GM19467 (cell line): Measurements from ENCODE around the gene CDC40.
"Not testable (repeated sequence)": the region's sequence is repeated elsewhere in the genome, so short reads cannot be mapped to it uniquely, and the experiment has no call there.

Source experiments
- ATAC-seq: cut with Tn5 transposase; IDR thresholded peaks from one replicate; pipeline ENCODE4 v1.9.1; 2021; ENCODE audit warnings: mild to moderate bottlenecking, moderate library complexity; ENCODE audit not compliant: unreplicated experiment

The CDC40 gene

DNA sequence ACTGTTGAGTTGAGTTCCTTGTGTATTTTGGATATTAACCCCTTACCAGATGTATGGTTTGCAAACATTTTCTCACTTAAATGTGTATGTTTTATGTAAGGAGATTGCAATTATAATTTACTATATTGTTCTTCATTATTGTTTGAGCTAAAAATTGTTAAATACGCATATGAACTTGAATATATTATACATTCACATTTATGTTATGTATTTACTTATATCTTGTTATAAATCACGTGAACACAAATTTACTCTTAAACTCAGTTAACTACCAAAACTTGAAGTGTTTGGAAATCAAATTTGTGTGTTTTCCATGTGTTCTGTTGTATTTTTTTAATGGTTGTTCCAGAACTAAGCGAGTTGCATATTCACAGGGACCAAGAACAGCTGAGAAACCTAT is 18.3 kb downstream of the CDC40 start:
- ATAC-seq = no peak

DNA sequence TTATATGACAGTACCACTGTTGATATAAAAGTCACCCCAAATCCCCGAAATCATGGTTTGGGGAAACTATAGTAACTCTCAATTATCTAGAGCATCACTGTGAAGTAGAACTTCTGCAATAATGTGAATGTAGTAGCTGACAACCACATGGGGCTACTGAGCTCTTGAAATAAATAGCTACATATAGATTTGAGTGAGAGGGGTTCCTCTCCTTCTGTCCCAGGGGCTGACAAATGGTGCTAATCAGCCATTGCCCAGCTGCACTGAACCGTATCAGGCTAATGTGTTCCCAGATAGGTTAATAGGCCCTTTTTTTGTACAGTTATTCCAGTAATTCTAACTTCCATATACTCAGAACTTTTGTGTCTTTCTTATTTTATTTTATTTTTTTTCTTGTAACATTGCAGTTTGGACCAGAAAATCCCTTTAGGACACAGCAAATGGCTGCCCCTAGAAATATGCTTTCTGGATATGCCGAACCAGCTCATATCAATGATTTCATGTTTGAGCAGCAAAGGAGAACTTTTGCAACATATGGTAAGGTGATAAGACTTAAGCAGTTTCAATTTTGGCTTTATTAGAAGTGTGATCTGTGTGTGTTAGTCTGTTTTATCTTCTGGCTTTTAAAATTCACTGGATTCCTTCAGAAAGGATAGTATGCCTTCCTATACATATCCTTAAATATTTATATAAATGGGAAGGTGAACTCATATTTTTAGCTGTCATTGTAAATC is 21.1 kb downstream of the CDC40 start:
- no peak for ATAC-seq

DNA sequence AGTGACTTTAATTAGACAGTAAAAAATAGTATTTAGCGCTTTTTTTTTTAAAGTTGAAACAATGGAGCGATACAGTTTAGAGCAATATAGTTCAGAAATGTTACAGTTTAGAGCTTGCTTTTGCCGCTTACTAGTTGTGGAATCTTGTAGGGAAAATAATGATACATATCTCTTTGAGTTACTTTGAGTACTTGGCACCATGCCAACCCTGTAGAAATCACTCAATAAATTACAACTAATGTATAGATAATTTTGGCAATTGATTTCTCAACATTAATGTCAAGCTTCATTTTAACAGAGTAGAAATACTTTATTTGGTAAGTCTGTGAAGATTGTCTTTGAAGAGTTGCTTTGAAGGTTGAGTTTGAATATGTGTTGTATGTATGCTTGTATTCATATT is 27.4 kb downstream of the CDC40 start:
- no peak for ATAC-seq

DNA sequence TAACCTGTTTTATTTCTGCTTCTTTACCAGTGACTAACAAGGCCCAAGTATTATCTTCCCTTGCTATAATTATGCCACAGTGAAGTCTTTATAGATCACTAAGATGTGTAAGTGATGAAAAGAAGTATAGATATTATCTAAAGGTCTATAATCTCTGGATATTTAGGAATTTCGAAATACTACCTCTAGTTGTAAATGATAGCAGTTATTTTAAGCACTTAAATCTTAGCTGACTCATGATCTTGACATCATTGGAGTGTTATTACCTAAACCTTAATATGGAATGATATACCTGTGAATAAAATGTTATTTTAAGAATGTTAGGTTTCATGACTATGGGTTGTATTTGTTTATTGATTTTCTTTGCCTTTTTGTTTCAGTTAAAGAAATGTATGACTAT is 31.5 kb downstream of the CDC40 start:
- ATAC-seq = no peak

DNA sequence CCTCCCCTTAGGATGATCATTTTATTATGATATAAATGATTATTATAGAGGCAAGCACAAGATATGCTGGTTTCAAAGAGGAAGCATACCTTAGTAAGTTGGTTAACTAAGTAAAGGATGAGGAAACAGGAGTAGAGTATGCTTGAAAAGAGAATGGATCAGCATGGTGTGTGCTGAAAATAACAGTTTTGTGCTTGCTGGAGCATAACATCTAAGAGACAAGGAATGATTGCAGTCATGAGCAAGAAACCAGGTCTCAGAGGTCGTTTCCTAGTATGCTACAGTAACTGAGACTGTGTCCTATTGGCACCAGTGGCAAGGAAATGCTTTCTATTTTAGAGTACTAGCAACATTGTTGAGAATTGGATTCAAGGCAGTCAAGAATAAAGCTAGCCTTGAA is 34.1 kb downstream of the CDC40 start:
- no peak for ATAC-seq

DNA sequence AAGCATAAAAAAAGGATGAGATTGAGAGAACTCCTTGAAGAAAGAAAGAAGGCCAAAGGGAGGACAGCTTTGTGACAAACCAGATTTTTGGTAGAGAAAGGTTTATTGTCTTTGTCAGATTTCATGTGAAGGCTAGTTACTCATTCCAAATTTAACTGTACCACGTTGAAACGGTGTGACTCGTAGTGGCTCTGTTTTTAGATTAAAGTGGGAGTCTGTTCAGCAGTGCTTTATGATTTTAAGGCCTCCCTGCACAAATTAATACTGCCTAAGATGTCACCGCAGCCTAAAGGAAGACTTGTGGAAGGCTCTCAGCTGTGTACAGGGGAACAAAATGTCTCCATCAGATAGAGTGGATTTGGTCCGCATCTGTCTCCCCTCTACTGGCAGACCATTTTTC is 35.9 kb downstream of the CDC40 start:
- ATAC-seq = no peak

DNA sequence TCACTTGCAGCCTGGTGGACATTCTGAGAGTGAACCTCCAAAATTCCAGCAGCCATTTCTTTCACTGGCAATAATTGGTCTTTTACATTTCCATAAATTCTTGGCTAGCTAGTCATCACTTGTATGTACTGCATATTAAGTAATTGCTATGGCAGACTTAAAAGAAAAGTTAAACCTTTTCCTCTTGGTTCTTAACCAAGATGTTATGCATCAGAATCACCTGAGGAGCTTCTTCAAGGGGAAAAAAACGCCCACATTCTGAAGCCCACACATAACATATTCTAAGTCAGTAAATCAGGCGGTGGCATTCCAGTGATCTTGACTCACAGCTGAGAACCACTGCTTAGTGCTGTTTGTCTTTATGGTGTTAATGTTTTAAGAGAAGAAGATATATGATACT is 37.0 kb downstream of the CDC40 start:
- no peak for ATAC-seq

DNA sequence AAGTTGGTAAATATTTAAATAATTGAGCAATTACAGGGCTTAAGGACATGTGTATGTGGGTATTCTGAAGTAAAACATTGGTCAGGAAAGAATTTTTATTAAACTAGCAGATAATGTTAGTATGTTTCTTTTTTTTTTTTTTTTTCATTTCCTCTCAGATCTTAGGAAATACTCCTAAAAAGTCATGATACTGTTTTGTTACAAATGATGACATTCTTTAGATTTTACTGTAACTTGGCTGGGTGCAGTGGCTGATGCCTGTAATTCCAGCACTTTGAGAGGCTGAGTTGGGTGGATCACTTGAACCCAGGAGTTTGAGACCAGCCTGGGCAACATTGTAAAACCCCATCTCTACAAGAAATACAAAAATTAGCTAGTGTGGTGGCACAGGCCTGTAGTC is 41.5 kb downstream of the CDC40 start:
- no peak for ATAC-seq

DNA sequence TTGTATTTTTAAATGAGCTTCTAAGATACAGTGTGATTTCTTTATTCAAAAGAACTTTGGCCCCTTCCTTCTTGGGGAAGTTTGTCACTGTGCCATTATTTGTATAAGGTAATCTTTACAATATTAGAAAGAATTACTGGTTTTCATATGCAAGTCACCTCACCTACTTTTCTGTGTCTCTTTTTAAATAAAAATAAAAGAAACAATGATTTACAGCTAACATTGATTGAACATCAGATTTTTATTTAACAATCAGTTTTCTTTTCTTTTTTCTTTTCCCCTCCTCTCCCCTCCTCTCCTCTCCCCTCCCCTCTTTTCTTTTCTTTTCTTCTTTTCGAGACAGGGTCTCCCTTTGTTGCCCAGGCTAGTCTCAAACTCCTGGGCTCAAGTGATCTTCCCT is 46.0 kb downstream of the CDC40 start:
- ATAC-seq = no peak

DNA sequence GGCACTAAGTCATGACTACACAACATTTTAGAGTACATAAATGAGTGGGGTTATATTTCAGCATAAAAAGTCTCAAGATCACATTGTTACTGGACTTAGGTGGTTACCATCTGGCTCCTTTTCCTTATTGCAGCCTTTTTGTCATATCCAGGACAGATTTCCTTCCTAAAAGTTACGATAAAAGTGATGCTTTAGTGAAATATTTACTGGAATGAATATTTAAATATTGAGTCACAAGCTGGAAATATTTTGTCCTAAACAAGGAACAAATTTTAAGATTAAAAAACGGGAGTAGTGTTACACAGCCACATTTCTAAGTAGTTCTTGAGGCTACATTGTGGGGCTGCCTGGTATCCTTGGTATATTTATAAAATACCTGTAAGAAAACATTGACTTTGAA is 52.2 kb downstream of the CDC40 start:
- ATAC-seq = no peak

DNA sequence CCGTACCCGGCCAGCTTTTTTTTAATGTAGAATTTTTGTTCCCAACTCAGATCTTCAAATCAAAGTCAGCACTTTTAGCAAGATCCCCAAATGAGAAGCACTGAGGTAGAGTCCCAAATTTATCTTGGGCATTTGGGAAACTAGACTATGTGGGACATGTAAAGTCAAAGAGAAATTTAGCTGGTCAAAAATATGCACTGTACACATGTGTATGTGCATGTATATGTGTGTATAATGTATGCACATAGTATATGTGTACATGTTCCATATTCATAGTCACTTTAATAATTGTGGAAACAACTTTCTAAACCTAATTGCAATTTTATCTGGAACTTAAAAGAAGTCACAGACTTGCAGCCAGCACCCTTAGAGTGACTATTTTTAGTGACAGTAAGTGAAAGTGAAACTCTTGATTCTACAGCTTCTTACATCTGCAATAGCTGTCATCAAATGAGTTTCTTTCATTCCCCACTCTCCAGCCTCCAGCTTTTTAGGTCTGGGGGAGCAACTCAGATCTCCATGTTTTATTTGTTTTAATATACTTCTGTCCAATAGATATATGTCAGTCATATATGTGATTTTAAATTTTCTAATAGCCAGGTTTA is 53.6 kb downstream of the CDC40 start:
- ATAC-seq = peak; percentile 79

DNA sequence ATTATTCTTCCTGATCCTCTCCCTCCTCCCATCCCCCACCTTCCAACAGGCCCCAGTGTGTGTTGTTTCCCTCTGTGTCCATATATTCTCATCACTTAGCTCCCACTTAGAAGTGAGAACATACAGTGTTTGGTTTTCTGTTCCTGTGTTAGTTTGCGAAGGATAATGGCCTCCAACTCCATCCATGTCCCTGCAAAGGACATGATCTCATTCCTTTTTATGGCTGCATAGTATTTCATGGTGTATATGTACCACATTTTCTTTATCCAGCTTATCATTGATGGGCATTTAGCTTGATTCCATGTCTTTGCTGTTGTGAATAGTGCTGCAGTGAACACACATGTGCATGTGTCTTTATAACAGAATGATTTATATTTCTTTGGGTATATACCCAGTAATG is 55.8 kb downstream of the CDC40 start:
- not testable (repeated sequence) for ATAC-seq

DNA sequence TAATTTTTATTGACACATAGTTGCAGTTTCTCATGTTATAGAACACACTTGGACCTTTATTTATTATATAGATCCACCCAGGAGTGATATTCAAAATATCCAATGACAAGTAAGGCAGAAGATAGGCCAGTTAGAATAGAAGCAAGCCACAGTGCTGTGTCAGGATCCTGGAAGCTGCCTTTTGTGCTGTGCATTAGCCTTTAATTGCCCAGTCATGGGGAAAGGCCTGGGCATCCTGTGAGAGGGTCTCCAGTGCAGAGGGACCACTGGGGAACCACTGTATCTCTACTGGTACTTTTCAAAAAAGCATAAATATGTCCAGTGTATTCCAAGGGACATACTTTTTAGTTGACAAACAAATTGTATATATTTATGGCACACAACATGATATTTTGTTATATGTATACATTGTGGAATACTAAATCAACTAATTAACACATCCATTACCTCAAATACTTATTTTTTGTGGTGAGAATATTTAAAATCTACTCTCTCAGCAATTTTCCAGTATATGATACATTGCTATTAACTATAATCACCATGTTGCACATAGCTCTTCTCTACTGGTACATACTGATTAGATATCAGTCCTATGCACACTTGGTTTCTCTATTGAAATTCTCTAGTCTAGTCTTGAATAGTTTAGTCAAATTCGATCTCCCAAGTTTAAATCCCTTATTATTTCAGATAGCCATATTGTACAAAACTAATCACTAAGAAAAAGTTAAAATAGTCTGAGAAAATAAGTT is 59.5 kb downstream of the CDC40 start:
- no peak for ATAC-seq

DNA sequence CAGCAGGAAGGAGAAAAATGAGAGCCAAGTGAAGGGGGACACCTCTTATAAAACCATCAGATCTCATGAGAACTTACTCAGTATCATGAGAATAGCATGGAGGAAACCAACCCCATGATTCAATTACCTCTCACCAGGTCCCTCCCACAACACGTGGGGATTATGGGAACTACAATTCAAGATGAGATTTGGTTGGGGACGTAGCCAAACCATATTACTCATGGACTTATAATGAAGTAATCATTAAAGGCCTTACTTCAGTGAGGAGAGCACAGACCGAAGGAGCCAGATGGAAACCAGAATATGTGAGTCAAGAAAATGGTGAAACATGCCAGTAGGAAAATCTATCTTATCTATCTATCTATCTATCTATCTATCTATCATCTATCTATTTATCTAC is 64.4 kb downstream of the CDC40 start:
- not testable (repeated sequence) for ATAC-seq

DNA sequence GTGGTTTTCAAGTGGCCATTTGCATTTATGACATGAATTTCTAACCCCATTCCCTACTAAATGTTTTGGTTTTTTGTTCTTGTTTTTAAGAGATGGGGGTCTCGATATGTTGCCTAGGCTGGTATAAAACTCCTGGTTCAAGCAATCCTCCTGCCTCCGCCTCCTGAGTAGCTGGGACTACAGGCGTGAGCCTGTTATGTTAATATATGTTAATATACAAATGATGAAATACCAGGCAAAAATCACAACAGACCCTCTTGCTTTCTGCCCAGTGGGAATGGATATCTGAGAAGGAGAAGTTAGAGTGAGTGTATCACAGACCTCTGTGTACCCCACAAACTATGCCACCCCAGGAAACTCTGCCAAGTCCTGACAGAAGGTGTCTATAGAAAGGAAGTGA is 66.2 kb downstream of the CDC40 start:
- no peak for ATAC-seq

DNA sequence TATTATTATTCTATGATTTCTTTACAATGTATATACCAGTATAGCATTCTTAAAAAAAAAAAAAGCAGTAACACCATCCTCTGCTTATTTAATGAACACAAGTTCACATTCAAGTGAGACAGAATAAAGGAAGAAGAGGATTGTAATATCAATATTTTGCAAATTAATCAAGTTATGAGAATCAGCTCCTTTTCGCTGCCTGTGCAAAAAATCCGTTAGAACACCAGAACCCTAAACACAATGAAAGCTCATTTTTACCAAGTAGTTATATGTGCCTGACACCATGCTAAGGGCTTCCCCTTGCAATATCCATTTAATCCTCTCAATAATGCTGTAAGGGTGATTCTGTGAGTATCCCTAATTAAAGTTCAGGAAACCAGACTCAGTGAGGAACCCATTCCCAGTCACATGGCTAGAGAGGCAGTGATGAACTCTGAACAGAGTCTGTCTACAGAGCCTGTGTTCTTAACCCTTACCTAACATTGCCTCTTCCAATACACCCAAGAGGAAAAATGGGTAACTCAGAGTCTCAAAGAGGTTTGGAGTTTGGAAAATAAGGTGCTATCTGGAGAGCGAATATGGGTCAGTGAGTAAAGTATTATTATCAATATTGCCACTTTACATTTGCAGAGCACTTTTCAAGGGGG is 66.8 kb downstream of the CDC40 start:
- no peak for ATAC-seq

DNA sequence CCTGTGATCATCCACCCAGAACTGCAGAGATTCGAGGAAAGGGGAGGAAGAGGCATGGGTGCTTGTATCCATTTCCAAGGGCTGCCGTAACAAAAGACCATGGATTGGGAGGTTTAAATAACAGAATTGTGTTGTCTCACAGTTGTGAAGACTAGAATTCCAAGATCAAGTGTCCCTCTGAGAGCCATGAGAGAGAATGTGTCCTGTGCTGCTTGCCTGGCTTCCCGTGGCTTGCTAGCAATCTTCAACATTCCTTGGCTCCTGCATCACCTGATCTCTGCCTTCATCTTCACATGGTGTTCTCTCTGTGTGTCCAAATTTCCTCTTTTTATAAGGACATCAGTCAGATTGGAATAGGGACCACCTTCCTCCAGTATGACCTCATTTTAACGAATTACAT is 69.8 kb downstream of the CDC40 start:
- ATAC-seq = no peak

DNA sequence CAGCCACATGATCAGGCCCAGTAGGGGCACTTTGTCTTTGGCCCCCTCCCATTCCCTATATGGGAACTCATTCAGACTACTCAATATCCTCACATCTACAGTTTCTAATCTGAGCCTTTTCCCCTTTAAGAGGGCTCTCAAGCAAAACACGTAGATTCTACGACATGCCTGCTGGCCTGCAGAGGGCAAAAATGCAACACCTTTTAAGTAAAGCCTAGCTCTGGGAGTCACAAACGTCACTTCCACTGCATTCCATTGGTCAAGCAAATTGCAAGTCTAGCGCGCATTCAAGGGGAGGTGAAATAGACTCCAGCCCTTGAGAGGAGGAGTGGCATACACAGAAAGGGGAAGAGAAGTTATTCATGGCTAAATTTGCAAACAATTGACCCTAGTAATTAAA is 70.6 kb downstream of the CDC40 start:
- no peak for ATAC-seq

DNA sequence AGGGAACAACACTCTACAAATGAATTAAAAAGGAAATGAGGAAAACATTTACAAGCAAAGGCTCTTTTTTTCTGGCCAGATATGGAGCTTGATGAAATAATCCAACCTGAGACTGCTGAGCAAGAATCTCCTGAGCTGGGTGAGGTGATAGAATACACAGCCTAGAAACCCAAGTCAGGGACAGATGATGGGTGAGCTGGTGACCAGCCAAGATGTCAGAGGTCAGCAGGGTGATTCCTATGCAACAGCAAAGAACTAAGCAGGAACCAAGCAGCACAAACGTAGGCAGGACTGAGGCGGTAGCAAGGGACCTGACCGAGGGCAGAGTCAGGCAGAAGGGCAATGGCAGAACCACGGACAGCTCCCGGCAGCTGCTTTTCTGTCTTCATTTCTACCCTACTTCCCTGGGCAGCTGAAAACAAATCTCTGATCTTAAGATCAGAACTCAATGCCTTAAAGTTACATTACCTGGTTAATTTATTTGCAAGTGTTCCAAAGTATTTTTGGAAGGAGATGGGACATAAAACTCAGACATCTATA is 75.1 kb downstream of the CDC40 start:
- no peak for ATAC-seq

DNA sequence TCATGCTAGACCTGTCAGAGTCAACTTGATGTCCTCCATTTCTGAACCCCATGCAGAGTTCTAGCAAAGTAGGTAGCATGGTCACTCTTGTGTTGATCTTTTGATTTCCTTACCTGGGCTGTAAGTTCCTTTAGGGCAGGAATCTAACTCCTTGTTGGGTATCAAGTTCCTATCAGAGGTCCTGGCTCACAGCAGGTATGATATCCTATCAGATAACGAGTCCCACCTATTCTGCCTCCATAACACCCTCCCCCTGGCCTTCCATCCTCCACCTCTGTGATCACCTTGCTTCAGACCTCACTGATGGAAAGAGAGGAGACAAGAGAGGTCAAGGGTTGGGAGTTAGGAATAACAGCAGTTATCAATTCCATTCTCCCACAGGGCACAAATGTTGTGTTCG is 76.1 kb downstream of the CDC40 start:
- no peak for ATAC-seq

DNA sequence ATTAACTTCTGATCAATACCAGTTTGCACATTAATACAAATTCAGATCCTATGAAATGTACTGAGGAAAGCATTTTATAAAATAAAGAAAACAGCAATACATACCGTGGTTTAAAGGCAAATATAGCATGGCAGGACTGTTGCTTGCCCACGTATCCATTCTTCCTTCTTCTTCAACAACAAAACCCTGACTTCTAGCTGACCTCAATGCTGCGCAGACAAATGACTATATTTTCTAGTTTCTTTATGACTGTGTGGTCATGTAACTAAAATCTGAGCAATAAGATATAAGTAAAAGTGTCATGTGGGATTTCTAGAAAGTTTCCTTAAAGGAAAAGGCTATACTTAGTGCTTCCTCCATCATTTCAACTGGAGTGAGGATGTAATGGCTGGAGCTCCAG is 85.0 kb downstream of the CDC40 start:
- no peak for ATAC-seq

DNA sequence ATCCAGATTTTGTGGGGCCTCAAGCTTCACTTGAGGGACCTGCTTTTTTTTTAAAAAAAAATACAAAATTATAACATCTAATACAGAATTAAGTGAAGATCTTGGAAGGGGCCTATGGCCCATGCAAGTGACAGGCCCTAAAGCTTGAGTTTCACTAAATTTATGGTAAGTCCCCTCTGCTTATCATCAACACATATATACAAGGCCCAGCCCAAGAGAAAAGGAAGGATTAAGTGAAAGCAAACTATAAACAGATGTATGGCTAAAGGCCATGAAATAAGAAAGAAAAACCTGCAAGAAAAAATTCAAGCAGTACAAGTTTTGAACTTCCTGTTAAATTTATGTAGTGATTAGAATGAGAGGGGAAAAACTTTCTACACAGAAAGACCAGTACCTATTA is 86.8 kb downstream of the CDC40 start:
- no peak for ATAC-seq
